GM21786 (cell line): ENCODE measurements around the gene SLC8B1.

Source experiments
- ATAC-seq: cut with Tn5 transposase; IDR thresholded peaks from one replicate; pipeline ENCODE4 v1.9.1; 2021; ENCODE audit not compliant: unreplicated experiment

Gene SLC8B1

GRCh38 chr12:113296557-113297213 lies 38.2 kb downstream of the SLC8B1 start:
- no peak for ATAC-seq

- no peak for ATAC-seq
Observed at GRCh38 chr12:113295886-113296556, 38.9 kb downstream of the SLC8B1 start.

GRCh38 chr12:113293100-113293499 lies 41.8 kb downstream of the SLC8B1 start:
- no peak for ATAC-seq

GRCh38 chr12:113292547-113292946 lies 42.4 kb downstream of the SLC8B1 start:
- no peak for ATAC-seq

- no peak for ATAC-seq
Observed at GRCh38 chr12:113292091-113292490, 42.8 kb downstream of the SLC8B1 start.

GRCh38 chr12:113291586-113291985 lies 43.3 kb downstream of the SLC8B1 start:
- no peak for ATAC-seq

- no peak for ATAC-seq
Observed at GRCh38 chr12:113290506-113290905, 44.4 kb downstream of the SLC8B1 start.

GRCh38 chr12:113289361-113289760 lies 45.5 kb downstream of the SLC8B1 start:
- ATAC-seq: no peak

- ATAC-seq: no peak
Observed at GRCh38 chr12:113287899-113288282, 47.0 kb downstream of the SLC8B1 start.

- ATAC-seq: no peak
Observed at GRCh38 chr12:113287146-113287898, 47.6 kb downstream of the SLC8B1 start.

GRCh38 chr12:113286712-113287111 lies 48.2 kb downstream of the SLC8B1 start:
- no peak for ATAC-seq

GRCh38 chr12:113285679-113286610 lies 49.0 kb downstream of the SLC8B1 start:
- no peak for ATAC-seq

GRCh38 chr12:113284751-113285150 lies 50.2 kb downstream of the SLC8B1 start:
- ATAC-seq: no peak

GRCh38 chr12:113278633-113279032 lies 56.3 kb downstream of the SLC8B1 start:
- no peak for ATAC-seq

GRCh38 chr12:113278141-113278540 lies 56.8 kb downstream of the SLC8B1 start:
- no peak for ATAC-seq

- no peak for ATAC-seq
Observed at GRCh38 chr12:113277511-113277910, 57.4 kb downstream of the SLC8B1 start.

GRCh38 chr12:113276946-113277500 lies 57.9 kb downstream of the SLC8B1 start:
- ATAC-seq: no peak

GRCh38 chr12:113276306-113276705 lies 58.6 kb downstream of the SLC8B1 start:
- no peak for ATAC-seq

GRCh38 chr12:113274848-113275247 lies 60.1 kb downstream of the SLC8B1 start:
- ATAC-seq: no peak

GRCh38 chr12:113273053-113273725 lies 61.7 kb downstream of the SLC8B1 start:
- ATAC-seq: no peak
